Measurements from ENCODE around the gene TRIM52.

TRIM52 gene

DNA sequence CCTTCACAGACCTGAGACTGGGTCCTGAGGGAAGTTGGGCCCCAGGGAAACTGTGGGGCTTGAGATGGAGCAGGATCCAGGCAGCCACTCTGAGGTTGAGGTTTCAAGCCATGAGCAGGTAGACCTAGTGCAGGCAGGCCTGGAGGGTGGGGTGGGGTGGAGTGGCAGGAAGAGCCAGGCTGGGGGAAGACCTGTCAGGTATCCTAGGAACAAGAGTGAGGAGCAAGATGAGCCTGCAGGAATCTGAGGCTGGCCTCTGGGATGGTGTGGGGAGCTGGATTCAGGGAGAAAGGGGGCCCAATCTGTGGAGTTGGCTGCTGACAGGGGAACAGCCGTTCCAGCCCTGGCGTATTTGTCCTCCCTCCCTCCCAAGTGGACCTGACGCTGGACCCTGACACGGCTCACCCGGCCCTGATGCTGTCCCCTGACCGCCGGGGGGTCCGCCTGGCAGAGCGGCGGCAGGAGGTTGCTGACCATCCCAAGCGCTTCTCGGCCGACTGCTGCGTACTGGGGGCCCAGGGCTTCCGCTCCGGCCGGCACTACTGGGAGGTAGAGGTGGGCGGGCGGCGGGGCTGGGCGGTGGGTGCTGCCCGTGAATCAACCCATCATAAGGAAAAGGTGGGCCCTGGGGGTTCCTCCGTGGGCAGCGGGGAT is 27.0 kb downstream of the TRIM52 start:
- Histone ChIP-seq H4K20me1 (ENCODE audit: insufficient read depth, low read length) (peaks cover 31% of the 10 kb centered on the region), H3K4me1 (ENCODE audit: low read length) (no peaks in the 10 kb centered on the region), H3K4me3 (ENCODE audit: low read length) (no peak overlapping the region), H3K9ac (ENCODE audit: low read length) (no peak overlapping the region), H2AFZ (ENCODE audit: low read depth, low read length) (no peak overlapping the region), H3K4me2 (ENCODE audit: low read length) (no peak overlapping the region), H3K79me2 (ENCODE audit: low read length) (peaks cover 2% of the 10 kb centered on the region), H3K27ac (ENCODE audit: low read length) (no peak overlapping the region), H3K36me3 (replicated peaks; ENCODE audit: low read depth, low read length) (peaks cover 48% of the 10 kb centered on the region), H3K9me3 (ENCODE audit: insufficient read depth, low read length) (no peaks in the 10 kb centered on the region), H3K27me3 (ENCODE audit: low read depth, low read length) (no peaks in the 10 kb centered on the region)
- TF ChIP-seq EZH2phosphoT487 (IDR thresholded peaks at IDR 0.05; ENCODE audit: low read depth), result no peak
- TF ChIP-seq, protein P1, sequence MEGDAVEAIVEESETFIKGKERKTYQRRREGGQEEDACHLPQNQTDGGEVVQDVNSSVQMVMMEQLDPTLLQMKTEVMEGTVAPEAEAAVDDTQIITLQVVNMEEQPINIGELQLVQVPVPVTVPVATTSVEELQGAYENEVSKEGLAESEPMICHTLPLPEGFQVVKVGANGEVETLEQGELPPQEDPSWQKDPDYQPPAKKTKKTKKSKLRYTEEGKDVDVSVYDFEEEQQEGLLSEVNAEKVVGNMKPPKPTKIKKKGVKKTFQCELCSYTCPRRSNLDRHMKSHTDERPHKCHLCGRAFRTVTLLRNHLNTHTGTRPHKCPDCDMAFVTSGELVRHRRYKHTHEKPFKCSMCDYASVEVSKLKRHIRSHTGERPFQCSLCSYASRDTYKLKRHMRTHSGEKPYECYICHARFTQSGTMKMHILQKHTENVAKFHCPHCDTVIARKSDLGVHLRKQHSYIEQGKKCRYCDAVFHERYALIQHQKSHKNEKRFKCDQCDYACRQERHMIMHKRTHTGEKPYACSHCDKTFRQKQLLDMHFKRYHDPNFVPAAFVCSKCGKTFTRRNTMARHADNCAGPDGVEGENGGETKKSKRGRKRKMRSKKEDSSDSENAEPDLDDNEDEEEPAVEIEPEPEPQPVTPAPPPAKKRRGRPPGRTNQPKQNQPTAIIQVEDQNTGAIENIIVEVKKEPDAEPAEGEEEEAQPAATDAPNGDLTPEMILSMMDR (IDR thresholded peaks at IDR 0.05; ENCODE audit: low read depth, low read length), result no peak

DNA sequence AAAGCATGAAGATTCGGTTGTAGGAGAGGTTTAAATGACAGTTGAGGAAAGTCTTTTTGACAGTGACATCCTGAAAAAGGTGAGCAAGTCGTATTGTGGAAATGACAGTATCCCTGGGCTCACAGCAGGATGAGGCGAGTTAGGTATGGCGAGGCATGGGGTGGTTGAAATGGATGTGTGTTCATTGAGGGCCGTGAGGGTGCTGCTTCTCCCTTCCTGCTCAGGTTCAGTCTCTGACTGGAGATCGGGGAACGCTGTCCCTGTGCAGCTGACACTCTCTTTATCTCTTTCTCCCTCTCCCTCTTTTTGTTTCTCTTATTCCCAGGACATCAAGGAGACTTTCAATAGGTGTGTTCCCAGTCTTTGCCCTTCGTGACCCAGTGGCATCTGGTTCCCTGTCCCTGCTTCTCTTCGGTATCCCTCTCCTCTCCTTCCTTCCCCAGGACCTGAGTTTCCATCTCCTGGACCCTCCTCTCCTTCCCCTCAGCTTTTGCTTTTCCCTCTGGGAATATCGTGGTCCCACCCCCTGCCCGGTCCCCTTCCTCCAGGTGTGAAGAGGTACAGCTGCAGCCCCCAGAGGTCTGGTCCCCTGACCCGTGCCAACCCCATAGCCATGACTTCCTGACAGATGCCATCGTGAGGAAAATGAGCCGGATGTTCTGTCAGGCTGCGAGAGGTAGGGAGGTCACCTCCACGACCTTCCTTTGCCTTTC is 27.7 kb downstream of the TRIM52 start:
- Histone ChIP-seq H3K9me3 (ENCODE audit: insufficient read depth, low read length) (no peaks in the 10 kb centered on the region), H4K20me1 (ENCODE audit: insufficient read depth, low read length) (peaks cover 25% of the 10 kb centered on the region), H3K79me2 (ENCODE audit: low read length) (no peaks in the 10 kb centered on the region), H3K36me3 (replicated peaks; ENCODE audit: low read depth, low read length) (peaks cover 42% of the 10 kb centered on the region), H3K9ac (ENCODE audit: low read length) (no peak overlapping the region), H2AFZ (ENCODE audit: low read depth, low read length) (no peak overlapping the region), H3K27ac (ENCODE audit: low read length) (no peak overlapping the region), H3K27me3 (ENCODE audit: low read depth, low read length) (no peaks in the 10 kb centered on the region), H3K4me1 (ENCODE audit: low read length) (no peaks in the 10 kb centered on the region), H3K4me3 (ENCODE audit: low read length) (no peak overlapping the region), H3K4me2 (ENCODE audit: low read length) (no peak overlapping the region)
- no peak for TF ChIP-seq EZH2phosphoT487 (IDR thresholded peaks at IDR 0.05; ENCODE audit: low read depth)
- TF ChIP-seq, protein P1 (IDR thresholded peaks at IDR 0.05; ENCODE audit: low read depth, low read length), result no peak

DNA sequence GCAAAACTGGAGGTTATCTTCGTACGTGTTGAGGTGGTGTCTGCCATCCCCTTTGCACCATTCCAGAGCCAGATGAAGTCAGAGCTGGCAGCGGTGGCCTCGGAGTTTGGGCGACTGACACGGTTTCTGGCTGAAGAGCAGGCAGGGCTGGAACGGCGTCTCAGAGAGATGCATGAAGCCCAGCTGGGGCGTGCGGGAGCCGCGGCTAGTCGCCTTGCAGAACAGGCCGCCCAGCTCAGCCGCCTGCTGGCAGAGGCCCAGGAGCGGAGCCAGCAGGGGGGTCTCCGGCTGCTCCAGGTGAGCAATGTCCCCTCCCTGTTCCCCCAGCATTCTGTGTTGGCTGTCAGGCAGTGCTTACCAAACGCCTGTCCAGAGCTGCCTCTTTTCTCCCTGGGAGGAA is 28.4 kb downstream of the TRIM52 start:
- H3K36me3 ChIP-seq (replicated peaks; ENCODE audit: low read depth, low read length), result peaks cover 37% of the 10 kb centered on the region

DNA sequence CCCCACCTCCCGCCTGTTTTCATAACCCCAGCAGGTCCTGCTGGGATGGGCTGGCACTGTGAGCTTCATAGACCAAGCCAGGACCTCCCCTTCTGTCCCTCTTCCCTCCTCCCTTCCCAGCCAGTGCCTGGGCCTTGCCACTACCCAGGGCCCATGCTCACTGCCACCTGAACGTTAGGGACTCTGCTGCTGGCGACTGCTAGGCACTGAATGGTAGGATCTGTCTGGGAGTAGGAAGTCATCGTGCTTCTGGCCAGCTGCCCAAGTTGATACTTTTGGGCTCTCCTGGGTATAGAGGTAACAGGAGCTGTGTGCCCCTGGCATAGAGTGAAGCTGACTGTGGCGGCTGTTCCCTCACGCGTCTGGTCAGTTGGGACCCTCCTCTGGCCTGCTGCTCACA is 29.5 kb downstream of the TRIM52 start:
- 0 out of 2 replicates have a peak, but pooled peaks cover 2% of the 10 kb centered on the region for H3K79me2 ChIP-seq (ENCODE audit: low read length)
- H3K4me3 ChIP-seq (ENCODE audit: low read length), result no peak overlapping the region
- peaks cover 28% of the 10 kb centered on the region for H3K36me3 ChIP-seq (replicated peaks; ENCODE audit: low read depth, low read length)
- no peak overlapping the region for H3K4me2 ChIP-seq (ENCODE audit: low read length)
- H3K9me3 ChIP-seq (ENCODE audit: insufficient read depth, low read length), result no peaks in the 10 kb centered on the region
- H3K27ac ChIP-seq (ENCODE audit: low read length), result no peak overlapping the region
- no peaks in the 10 kb centered on the region for H3K4me1 ChIP-seq (ENCODE audit: low read length)
- H4K20me1 ChIP-seq (ENCODE audit: insufficient read depth, low read length), result peaks cover 7% of the 10 kb centered on the region
- H2AFZ ChIP-seq (ENCODE audit: low read depth, low read length), result no peak overlapping the region
- H3K9ac ChIP-seq (ENCODE audit: low read length), result no peak overlapping the region
- H3K27me3 ChIP-seq (ENCODE audit: low read depth, low read length), result no peaks in the 10 kb centered on the region
- TF ChIP-seq, protein P1 (IDR thresholded peaks at IDR 0.05; ENCODE audit: low read depth, low read length), result no peak
- TF ChIP-seq EZH2phosphoT487 (IDR thresholded peaks at IDR 0.05; ENCODE audit: low read depth), result no peak

More for the DNA sequence above, 28.4 kb downstream of the TRIM52 start:
- Histone ChIP-seq H3K4me1 (ENCODE audit: low read length) (no peaks in the 10 kb centered on the region), H3K9ac (ENCODE audit: low read length) (no peak overlapping the region), H3K4me3 (ENCODE audit: low read length) (no peak overlapping the region), H3K27ac (ENCODE audit: low read length) (no peak overlapping the region), H4K20me1 (ENCODE audit: insufficient read depth, low read length) (peaks cover 19% of the 10 kb centered on the region), H3K79me2 (ENCODE audit: low read length) (no peaks in the 10 kb centered on the region), H2AFZ (ENCODE audit: low read depth, low read length) (no peak overlapping the region), H3K4me2 (ENCODE audit: low read length) (no peak overlapping the region), H3K27me3 (ENCODE audit: low read depth, low read length) (no peaks in the 10 kb centered on the region), H3K9me3 (ENCODE audit: insufficient read depth, low read length) (no peaks in the 10 kb centered on the region)
- TF ChIP-seq, protein P1 (IDR thresholded peaks at IDR 0.05; ENCODE audit: low read depth, low read length), result no peak
- no peak for TF ChIP-seq EZH2phosphoT487 (IDR thresholded peaks at IDR 0.05; ENCODE audit: low read depth)
